Activated CD4-positive, CD25-positive, alpha-beta regulatory T cell (primary cell): ENCODE measurements around the gene TSPAN32.

Experiments
- DNase-seq, 4 experiments: peaks; one replicate each; lab custom pipeline; 2025; lab: John Stamatoyannopoulos, UW

The TSPAN32 gene

DNA sequence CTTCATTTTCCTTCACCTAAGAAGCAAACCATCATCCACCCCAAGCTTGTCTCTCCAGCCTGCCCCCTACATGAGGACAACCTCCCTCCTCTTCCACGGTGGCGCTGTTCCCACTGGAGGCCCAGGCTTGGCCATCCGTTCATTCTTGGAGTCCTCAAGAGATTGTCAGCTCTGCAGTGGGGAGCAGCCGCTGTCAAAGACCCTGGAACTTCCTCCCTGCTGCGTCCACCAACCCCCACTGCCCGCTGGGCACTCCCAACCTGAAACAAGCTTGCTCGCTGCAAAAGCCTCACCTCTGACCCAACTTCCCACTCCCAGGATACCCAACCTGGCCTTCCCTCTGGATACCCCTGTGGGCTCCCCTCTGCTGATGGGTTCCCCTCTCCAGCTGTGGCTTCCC is 64.9 kb downstream of the TSPAN32 start:
- no peak for DNase-seq

DNA sequence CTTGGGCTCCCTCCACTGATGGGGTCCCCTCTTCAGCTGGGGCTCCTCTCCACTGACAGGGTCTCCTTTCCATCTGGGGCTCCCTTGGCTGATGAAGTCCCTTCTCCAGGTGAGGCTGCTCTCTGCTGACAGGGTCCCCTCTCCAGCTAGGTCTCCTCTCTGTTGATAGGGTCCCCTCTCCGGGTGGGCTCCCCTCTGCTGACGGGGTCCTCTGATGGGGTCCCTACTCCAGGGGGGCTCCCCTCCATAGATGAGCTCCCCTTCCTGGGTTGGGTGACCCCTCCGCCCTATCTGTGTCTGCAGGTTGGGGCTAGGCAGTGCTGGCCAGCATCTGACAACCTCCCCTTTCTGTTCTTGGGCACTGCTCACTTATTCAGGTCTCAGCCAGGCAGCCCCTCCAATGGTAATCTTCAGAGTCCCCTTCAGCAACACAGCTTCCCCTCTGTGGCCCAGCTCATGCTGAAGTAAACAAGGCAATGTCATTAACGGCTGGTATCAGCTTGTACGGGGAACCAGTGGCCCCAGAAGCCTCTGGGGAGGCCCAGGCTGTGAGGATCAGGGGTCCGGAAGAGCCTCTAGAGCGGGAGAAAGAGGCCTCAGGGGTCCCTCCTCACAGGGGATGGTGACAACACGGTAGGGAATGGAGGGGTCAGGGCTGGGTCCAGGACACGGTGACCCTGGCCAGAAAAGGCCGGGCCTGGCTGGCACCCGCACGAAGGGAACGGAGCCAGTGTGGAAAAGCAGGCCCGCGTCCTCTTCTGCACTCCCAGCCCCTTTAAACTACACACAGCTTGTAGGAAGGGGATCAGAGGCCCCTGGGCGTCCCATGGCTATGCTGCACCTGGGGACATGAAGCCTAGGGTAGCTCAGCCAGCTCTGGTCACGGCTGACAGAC is 65.7 kb downstream of the TSPAN32 start:
- no peak for DNase-seq
